SU-DHL-6 (cell line): Measurements from ENCODE around the gene CCDC66.

Experiments used
- EZH2phosphoT487 ChIP-seq: fragments of 200-600 bp; sonication (generic), shearing (Covaris generic); conservative IDR thresholded peaks from 2 replicates; pipeline ENCODE4 v1.6.1; 2018; ENCODE audit warnings: mild to moderate bottlenecking, antibody characterized with exemption, low read length, moderate library complexity, mixed read lengths
- TF ChIP-seq, protein P1 (sequence below): fragments of 200-600 bp; sonication (generic); IDR thresholded peaks from one replicate; pipeline ENCODE4 v1.5.1; 2017; ENCODE audit warnings: antibody characterized with exemption, mild to moderate bottlenecking, low read length, moderate library complexity; ENCODE audit not compliant: insufficient read depth, poor library complexity, severe bottlenecking

DNA sequence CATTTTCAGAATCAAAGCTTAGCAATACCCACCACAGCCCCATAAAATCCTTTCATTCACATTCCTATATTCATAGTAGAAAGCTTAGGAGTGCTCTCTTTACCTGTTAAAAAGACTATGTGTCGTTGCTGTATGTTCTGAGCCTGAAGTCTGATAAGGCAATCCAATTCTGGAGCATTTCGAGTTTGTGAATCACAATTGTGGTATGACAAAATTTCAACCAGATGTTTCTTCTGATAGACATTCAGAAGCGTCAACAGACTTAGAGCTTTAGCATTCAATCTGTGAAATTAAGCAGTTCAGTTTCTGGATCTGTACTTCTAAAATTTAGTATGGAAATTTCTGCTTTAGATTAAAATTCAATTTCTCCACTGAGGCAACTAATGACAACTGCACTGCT lies 67.8 kb downstream of the CCDC66 start:
- no peak for TF ChIP-seq EZH2phosphoT487
- TF ChIP-seq, protein P1, sequence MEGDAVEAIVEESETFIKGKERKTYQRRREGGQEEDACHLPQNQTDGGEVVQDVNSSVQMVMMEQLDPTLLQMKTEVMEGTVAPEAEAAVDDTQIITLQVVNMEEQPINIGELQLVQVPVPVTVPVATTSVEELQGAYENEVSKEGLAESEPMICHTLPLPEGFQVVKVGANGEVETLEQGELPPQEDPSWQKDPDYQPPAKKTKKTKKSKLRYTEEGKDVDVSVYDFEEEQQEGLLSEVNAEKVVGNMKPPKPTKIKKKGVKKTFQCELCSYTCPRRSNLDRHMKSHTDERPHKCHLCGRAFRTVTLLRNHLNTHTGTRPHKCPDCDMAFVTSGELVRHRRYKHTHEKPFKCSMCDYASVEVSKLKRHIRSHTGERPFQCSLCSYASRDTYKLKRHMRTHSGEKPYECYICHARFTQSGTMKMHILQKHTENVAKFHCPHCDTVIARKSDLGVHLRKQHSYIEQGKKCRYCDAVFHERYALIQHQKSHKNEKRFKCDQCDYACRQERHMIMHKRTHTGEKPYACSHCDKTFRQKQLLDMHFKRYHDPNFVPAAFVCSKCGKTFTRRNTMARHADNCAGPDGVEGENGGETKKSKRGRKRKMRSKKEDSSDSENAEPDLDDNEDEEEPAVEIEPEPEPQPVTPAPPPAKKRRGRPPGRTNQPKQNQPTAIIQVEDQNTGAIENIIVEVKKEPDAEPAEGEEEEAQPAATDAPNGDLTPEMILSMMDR: no peak
